HG02610 (cell line): ENCODE data around the gene ZC3H8.

ENCODE experiments used
- ATAC-seq: cut with Tn5 transposase; IDR thresholded peaks from one replicate; pipeline ENCODE4 v1.9.1; 2021; ENCODE audit warnings: mild to moderate bottlenecking, moderate library complexity; ENCODE audit not compliant: unreplicated experiment

ZC3H8 gene

DNA sequence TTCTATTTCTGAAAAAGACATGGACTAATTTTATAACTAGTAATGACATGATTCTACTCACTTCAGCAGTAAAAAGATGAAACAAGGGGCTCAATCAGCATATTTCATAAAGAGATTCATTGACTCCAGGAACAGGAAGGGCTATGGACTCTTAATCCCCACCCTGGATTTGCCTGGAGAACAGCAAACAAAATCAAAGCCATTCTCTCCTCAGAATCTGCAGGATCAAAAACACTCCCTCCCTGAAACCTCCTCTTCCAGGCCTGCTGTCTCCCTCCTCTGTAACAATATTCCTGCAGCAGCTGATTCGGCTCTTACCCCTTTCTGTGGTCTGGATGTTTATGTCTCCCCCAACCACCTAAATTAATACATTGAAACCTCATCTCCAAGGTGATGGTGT is 57.0 kb downstream of the ZC3H8 start:
- ATAC-seq = no peak

DNA sequence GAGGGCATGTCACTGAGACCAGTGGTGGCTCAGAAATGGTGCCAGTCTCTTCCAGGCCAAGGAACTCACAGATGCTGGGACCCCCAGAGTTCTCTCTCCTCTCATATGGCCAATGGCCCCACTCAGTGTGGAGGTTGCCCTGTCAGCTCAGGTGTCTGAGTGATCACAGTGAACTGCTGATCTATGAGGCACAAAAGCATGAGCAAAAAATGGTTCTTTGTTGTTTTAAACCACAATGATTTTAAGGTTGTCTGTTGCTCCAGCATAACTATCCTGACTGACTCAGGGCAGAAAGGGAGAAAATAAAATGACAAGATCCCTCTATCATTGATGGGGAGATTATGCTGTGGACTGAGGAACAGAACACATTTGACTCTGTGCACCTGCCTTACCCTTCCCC is 58.9 kb downstream of the ZC3H8 start:
- ATAC-seq = no peak

DNA sequence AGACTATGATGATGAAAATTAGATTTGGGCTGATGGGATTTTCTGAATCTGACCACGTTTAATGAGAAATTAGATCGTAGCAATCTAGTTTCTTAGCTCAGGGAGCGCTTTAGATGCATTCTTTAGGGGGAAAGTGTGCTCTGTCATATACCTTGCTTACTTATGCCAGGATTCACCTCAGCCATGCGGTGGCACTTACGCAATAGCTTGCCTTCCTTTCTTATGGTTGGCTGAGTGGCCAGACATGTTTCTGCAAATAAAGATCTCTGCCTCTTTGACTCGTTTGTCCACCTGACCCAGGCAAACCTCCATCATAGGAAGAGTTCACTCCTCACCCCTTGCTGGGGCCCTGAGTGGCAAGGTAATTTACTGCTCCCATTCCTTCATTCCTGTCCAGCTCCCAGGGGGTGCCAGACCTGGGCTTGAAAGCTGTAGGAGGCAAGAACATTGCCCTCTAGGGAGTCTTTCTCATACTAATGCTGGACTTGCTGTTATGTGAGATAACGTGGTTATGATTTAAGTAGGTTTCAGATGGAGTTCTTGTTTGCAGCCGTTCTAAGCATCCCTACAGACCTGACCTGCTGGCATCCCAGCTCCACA is 59.6 kb downstream of the ZC3H8 start:
- no peak for ATAC-seq

DNA sequence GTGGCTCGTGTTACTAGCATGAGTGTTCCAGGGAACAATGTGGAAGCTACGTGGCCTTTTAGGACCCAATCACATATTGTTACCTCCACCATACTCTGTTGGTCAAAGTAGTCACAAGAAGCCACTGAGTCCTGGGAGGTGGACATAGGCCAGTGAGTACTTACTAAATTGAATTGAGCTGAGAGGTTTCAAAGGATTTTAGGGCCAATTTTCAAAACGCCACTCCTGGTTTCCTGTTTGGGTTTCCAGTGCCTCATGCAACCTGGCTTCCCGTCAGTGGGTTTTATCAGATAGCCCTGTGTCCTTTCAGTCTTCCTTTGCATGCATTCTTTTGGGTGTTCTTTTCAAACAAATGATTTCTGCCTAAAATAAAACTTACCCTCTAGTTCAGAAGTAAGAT is 60.4 kb downstream of the ZC3H8 start:
- ATAC-seq = no peak

DNA sequence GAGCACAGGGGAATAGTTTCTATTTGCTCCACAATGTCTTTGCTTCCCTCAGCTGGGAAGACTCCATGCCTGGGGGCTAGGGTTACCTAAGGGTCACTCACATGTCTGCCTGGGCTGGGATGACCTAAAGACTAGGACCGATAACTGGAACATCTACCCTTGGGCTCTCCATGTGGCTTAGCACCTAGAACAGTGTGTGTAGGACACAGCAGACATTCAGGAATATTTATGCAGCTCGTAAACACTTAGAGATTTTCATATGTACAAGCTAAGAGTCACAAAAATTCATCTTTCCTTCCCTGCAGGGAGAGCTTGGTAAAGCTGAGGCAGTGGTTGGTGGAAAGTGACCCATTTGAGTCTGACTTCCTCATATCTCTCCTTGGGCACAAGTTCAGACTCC is 60.8 kb downstream of the ZC3H8 start:
- no peak for ATAC-seq

DNA sequence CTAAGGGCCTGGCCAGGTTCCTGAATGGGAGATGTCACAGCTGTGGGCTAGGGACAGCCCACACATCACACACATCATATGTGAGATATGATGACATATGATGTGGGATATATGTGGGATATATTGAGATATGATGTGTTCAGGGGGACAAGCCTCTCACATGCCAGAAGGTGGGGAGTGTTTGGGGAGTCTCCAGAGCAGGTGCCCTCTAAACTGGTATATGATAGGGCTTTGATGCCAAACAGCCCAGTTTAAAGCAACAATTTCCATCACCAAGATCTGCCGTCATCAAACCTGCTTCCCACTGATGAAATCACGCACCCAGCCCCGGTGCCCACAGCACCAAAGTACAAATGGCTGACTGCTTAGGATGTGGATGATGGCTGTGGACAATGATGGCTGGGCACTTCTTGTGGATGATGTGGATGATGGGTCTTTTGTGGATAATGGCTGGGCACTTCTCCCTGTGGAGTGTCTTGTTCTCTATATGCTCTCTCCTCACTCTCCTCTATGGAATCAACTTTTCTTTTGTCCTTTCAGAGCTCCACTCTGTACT is 65.8 kb downstream of the ZC3H8 start:
- no peak for ATAC-seq

DNA sequence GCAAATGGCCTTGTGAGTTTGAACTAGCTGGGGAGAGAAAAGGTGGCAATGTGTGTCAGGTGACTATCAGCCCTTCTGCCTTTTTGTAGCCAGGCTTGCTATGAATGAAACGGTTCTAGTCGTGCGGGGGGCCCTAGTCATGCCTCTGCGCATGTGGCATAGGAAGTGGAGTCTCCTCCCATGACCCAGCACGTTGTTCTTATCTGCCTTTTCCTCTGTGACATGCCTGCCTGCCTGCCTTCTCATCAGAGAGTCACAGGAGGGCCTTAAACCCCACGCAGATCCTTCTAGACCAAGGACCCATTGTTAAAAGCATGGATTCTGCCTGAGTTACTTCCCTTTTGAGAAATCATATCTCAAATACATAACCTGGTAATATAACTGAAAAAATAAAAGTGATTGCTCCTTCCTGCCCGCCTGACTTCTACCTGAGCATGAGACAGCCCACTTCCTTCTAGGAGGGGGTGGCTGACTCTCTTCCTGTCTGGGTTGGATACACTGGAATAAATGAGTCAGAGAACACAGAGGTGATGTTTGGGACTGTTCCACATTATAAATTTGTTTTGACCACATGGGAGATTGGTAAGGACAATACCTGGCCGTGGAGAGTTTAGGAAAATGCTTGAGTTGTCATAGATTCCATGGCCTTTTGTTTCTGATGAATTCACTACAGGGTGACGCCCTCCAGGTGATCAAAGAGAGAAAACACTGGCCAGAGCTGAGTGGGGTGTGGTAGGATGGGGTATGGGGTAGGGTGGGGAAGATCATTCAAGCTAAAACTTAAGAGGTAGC is 66.8 kb downstream of the ZC3H8 start:
- ATAC-seq = no peak

DNA sequence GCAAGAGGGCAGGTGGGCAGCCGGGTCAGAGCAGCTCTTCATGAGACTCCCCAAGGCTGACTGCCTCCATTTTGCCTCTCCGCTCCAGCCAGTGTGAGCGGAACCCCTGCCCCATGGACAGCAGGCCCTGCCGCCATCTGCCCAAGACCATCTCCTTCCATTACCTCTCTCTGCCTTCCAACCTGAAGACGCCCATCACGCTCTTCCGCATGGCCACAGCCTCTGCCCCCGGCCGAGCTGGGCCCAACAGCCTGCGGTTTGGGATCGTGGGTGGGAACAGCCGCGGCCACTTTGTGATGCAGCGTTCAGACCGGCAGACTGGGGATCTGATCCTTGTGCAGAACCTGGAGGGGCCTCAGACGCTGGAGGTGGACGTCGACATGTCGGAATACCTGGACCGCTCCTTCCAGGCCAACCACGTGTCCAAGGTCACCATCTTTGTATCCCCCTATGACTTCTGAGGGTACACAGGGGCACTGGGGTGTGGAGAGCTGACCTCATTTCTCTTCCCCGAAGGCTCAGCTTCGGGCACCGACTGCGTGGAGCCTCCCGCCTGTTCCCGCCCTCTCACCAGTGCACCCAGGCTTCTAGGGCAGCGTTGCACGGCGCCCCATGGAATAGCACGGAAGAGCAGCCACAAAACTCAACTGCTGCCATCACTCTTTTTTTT is 67.7 kb downstream of the ZC3H8 start:
- no peak for ATAC-seq

DNA sequence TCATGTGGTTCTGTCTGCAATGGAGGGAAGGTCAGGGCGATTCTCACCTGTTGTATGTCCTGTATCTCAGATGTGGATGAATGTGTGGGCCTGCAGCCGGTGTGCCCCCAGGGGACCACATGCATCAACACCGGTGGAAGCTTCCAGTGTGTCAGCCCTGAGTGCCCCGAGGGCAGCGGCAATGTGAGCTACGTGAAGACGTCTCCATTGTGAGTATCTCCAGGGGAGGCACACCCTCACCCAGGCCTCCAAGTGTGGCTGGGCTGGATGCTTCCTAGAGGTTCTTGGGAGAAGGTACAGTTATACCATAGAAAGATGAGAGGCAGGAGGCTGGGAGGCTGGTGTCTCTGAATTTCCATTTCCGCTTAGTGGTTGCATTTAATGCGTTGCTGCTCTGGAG is 69.7 kb downstream of the ZC3H8 start:
- ATAC-seq = no peak

DNA sequence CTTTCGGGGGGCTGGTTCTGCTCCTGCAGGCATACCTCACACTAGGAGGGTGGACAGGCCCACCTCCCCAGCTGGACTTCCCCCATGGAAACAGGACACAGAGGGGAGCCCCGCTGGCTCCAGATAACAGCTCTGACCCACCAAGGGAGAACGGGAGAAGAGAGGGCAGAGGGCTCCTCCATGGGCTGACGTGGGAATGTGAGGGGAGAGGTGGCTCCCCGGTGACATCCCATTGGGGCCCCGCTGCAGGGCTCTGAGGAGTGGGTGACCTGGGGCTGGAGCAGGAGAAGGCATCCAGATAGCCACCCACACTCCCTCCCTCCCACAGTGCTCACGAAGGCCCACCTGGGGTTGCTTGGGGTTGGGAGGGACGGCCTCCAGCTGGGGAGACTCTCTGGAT is 70.7 kb downstream of the ZC3H8 start:
- ATAC-seq = no peak

DNA sequence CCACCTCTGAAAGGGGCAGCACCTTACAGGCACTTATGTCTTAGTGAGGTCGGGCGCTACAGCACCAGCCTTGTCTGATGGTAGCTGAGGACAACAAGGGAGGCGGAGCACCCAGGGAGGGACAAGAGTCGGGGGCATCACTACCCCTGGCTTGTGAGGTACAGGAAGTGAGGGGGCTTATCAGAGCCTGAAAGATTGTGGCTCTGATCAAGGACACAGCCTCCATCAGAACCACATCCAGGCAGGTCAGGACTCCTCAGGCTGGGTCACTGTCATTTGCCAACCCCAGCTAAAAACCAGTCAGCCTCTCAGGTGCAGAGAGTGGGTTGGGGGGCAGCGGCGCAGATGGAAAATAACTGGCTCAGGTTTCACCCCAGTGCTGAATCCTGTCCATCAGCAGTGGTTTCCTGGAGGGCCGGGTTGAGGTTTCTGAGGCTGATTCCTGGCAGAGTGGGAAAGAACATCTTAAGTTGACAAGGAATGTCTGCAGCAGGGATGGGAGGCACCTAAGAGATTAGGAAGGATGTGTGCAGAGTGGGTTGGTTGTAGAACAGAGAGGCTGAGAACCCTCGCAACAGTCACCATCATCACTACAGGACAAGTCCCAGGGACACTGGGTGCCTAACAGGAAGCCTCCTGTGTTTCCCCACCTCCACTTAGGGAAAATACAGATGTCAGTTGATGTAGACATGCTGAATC is 71.4 kb downstream of the ZC3H8 start:
- no peak for ATAC-seq

DNA sequence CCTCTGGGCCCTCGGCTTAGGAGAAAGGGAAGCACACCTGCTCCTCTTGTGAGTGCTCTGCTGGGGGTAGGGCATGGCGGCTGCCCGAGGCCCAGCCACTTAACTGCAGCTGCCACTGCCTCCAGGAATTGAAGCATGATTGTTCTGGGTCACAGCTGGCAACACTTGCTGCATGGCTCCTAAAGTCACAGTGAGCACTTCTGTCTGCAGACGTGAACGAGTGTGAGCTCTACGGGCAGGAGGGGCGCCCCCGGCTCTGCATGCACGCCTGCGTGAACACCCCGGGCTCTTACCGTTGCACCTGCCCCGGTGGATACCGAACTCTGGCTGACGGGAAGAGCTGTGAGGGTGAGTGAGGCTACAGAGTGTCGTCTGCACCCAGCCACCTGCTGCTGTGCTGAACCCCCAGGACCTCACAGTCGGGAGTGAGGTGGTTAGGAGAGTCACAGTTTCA is 72.2 kb downstream of the ZC3H8 start:
- no peak for ATAC-seq

DNA sequence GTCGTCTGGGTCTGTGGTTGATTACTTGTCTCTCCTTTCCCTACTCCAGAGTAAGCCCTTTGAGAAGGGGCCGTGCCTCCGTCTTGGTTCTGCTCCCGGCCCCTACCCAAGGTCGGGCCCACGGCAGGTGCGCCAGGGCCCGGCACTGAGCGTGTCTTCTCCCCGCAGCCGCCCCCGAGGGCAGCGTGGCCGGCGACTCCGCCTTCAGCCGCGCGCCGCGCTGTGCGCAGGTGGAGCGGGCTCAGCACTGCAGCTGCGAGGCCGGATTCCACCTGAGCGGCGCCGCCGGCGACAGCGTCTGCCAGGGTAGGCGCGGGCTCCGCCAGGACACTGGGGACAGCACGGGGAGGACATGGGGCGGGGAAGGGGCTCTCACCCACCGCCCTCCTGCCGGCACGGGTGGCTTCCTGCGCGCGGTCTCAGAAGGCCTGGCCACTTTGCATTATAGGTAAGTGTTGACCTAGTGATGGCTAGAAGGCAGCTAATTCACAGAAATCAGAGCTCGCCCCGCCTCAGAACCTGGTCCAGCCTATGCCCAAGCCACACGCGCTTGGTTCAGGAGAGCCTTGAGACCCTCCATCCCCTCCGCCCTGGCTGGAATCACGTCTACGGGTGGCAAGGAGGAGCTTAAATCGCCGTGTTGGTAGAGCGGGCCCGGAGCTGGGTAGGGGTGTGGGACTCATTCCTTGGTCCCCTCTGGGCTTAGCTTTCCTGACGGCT is 73.1 kb downstream of the ZC3H8 start:
- ATAC-seq = no peak

DNA sequence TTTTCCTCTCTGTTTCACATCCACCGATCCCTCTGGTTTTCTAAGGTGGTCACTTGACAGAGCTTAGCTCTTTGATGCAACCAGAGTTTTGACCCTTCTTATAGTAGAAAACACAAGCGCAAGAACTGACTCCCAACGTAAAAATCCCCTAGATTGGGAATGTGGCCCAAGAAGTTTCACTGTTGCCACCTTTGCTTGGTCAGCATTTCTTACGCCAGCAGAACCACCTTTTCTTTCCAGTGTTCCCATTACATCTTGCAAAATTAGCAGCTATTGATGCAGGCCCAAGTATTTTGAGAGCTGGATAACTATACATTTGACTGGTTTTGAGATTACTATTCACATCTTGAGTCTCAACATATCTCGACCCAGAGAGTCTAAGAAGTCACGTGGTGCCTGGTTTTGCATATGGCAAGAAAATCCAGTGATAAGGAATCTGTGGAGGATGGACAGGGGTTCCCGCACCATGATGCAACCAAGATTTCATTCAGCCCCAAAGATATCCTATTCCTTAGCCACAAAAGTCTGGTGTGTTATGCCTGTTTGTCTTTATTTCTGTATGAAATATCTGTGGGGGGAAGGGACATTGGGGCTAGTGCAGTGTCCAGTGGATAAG is 78.8 kb downstream of the ZC3H8 start:
- no peak for ATAC-seq

DNA sequence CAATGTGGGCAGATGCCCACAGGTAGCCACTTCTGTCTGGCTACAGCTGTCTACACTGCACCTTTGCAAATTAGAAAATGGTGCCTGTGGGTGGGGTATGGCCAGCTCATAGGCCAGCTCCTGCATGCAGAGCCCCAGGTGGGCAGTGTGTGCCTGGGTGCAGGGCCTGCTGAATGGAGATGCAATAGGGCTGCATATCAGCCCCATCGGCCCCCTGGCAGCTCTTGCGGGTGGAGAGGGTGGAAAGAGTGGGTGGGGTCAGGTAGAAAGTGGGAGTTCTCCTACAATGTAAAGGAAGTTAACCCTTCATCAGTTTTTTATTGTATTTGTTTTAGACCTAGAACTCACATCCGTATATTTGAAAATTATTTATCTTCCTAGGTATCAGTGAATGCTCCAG is 79.5 kb downstream of the ZC3H8 start:
- ATAC-seq = no peak

DNA sequence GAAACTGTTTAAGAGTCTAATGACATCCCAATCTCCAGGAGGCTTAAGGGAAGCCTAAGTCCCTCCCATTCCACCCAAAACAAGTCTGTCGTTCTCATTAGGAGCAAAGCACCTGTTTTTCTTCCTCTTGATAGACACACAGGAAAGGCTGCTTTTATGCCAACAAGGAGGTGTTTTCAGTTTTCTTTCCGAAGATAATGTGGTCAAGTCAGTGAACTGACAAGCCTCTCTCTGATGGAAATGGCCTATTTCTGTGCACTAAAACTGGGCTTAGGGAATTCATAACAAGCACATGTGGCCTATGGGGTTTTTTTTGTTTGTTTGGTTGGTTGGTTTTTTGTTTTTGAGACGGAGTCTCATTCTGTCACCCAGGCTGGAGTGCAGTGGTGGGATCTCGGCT is 80.5 kb downstream of the ZC3H8 start:
- no peak for ATAC-seq

DNA sequence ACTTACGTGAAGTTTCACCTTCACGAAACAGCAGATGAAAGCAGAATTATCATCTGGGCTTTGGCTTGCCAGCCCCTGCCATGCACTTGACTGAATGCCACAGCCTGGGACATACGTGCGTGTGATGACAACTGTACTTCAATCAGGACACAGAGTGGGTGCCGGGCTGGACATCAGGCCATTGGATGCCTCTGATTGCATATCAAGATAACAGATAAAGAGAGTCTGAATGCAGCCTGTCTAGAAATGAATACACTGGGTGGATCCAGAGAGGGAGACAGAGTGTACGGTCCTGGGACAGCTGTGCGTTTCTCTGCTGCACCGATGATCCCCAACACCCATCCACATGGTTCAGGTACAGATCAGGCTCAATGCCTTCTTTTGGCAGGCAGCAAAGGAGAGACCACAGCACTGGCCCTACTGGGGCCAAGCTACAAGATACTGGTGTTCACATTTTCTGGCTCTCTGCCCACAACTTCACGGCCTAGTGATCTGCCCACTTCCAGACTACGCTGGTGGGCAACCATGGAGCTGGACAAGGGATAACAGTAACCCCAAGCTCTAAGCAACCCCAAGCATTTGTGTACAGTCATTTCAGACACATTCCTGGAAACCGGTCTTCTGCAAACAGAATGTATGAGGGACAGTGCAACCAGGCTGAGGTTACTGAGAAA is 81.1 kb downstream of the ZC3H8 start:
- no peak for ATAC-seq

DNA sequence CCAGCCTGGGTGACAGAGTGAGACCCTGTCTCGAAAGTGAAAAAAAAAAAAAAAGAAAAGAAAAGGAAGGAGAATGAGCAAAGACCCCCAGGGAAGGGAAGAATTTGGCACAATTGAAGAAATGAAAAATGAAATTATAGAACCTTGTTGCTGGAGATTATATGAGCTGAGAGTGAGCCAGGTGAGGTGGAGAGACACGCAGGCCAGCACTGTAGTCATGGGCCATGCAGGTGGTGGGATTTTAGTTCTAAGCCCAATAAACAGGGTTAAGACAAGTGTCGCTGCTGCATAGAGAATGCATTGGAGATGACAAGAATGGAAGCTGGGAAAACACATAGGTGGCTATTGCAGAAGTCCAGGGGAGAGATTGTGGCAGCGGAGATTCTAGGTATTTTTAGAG is 84.3 kb downstream of the ZC3H8 start:
- no peak for ATAC-seq

DNA sequence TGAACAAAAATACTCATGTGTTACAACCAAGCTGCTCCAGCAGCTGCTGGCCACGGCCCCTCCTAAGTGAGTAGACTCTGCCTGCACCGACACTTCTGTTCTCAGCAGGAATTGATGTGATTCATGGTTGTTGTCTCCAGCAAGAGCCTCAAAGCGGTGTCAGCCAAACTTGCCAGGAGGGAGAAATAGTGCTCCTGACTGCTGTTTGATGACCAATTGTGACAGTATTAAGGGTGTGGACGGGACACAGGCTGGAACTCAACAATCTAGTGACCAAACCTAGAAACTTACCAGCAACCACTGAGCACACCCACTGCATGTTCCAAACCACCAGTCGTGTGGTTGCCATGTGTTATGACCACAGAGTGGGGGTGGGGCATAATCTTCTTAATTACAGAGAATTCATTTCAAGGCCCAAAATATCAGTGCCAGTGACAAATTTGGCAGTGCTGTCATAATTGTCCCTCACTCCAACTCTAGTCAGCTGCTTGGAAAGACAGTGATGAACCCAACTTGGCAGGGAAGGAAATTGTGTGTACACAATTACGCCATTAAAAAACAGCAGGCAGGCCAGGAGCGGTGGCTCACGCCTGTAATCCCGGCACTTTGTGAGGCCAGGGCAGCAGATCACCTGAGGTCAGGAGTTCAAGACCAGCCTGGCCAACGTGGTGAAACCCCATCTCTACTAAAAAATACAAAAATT is 86.3 kb downstream of the ZC3H8 start:
- ATAC-seq = no peak
